ENCODE results near the gene FBXW5. TPM values are rescaled to one million over a fixed set of nuclear protein-coding genes. Genes with fewer than 3 reads are reported as not detected.

FBXW5 gene
- polyA plus RNA-seq, 3 donors: 85.3 to 117 (median 92.7) TPM

GRCh38 chr9:136900556-136900955, 44.0 kb downstream of the FBXW5 start:
- no peak for DNase-seq
- Histone ChIP-seq H3K4me2 (replicated peaks; ENCODE audit: extremely low read depth, low read length, poor library complexity, severe bottlenecking) (no peak overlapping the region), H3K9me3 (replicated peaks in 1 of 2; ENCODE audit: control insufficient read depth in 1 of 2, insufficient read depth in 1 of 2, low read length in 2 of 2) (no peaks in the 10 kb centered on the region), H3K9ac (ENCODE audit: insufficient read depth, low read length, poor library complexity, severe bottlenecking) (no peak overlapping the region), H3K36me3 (replicated peaks in 1 of 2; ENCODE audit: control insufficient read depth in 1 of 2, insufficient read depth in 2 of 2, low read length in 2 of 2) (peaks cover 32 to 68% of the 10 kb centered on the region in 2 donors), H3K27me3 (ENCODE audit: control insufficient read depth in 2 of 2, insufficient read depth in 2 of 2, low read length in 2 of 2) (no peaks in the 10 kb centered on the region), H3K4me3 (replicated peaks in 1 of 3; ENCODE audit: low read depth in 2 of 3, low read length in 3 of 3) (no peak overlapping the region), H3K27ac (ENCODE audit: low read depth in 1 of 2, low read length in 2 of 2) (no peak overlapping the region), H3K4me1 (ENCODE audit: control insufficient read depth in 1 of 2, insufficient read depth in 2 of 2, low read length in 2 of 2) (no peaks in the 10 kb centered on the region), H4K20me1 (ENCODE audit: insufficient read depth, low read length) (peaks cover 7% of the 10 kb centered on the region), H2AFZ (ENCODE audit: insufficient read depth, low read depth, low read length, poor library complexity, severe bottlenecking) (no peak overlapping the region), H3K79me2 (ENCODE audit: insufficient read depth, low read length) (peaks cover 13% of the 10 kb centered on the region)
- H3K27me3 Mint-ChIP-seq (ENCODE audit: low read depth in 3 of 3): no peaks in the 10 kb centered on the region
- no peak overlapping the region for H3K4me3 Mint-ChIP-seq
- 98% methylated on average over 8 of the region's 10 CpGs for WGBS (ENCODE audit: insufficient coverage)
- H3K36me3 Mint-ChIP-seq: peaks cover 33 to 63% of the 10 kb centered on the region in 2 donors
- peaks cover 2% of the 10 kb centered on the region for H3K4me1 Mint-ChIP-seq
- TF ChIP-seq, protein P1, sequence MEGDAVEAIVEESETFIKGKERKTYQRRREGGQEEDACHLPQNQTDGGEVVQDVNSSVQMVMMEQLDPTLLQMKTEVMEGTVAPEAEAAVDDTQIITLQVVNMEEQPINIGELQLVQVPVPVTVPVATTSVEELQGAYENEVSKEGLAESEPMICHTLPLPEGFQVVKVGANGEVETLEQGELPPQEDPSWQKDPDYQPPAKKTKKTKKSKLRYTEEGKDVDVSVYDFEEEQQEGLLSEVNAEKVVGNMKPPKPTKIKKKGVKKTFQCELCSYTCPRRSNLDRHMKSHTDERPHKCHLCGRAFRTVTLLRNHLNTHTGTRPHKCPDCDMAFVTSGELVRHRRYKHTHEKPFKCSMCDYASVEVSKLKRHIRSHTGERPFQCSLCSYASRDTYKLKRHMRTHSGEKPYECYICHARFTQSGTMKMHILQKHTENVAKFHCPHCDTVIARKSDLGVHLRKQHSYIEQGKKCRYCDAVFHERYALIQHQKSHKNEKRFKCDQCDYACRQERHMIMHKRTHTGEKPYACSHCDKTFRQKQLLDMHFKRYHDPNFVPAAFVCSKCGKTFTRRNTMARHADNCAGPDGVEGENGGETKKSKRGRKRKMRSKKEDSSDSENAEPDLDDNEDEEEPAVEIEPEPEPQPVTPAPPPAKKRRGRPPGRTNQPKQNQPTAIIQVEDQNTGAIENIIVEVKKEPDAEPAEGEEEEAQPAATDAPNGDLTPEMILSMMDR (IDR thresholded peaks at IDR 0.05): no peak
- H3K9me3 Mint-ChIP-seq: no peaks in the 10 kb centered on the region
- intact Hi-C loops (cut with micrococcal nuclease): no loop called here
- H3K27ac Mint-ChIP-seq: no peak overlapping the region

DNA sequence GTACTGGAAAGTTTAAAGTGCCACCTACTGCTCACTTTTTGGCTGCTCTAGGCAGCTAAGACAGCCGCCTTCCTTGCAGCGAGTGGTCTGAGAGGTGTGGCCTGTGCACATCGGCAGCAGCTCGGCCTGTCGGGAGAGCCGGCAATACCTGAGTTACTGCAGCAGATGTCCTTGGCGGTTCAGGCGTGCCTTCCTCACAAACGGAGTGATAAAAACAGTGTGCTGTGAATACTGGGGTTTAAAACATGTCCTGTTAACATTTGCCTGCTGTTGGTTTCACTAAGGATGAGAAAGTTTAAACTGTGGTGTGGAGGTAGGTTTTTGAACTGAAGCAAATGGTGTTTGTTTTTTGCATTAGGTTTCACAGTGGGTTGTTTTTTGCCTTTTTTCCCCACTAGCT, 45.3 kb downstream of the FBXW5 start:
- no peak overlapping the region for H3K27ac Mint-ChIP-seq
- Histone ChIP-seq H3K27ac (ENCODE audit: low read depth in 1 of 2, low read length in 2 of 2) (no peak overlapping the region), H3K79me2 (ENCODE audit: insufficient read depth, low read length) (peaks cover 27% of the 10 kb centered on the region), H2AFZ (ENCODE audit: insufficient read depth, low read depth, low read length, poor library complexity, severe bottlenecking) (no peak overlapping the region), H3K4me2 (replicated peaks; ENCODE audit: extremely low read depth, low read length, poor library complexity, severe bottlenecking) (no peak overlapping the region), H3K9me3 (replicated peaks in 1 of 2; ENCODE audit: control insufficient read depth in 1 of 2, insufficient read depth in 1 of 2, low read length in 2 of 2) (no peaks in the 10 kb centered on the region), H3K4me3 (replicated peaks in 1 of 3; ENCODE audit: low read depth in 2 of 3, low read length in 3 of 3) (no peak overlapping the region), H3K27me3 (ENCODE audit: control insufficient read depth in 2 of 2, insufficient read depth in 2 of 2, low read length in 2 of 2) (no peaks in the 10 kb centered on the region), H3K4me1 (ENCODE audit: control insufficient read depth in 1 of 2, insufficient read depth in 2 of 2, low read length in 2 of 2) (no peaks in the 10 kb centered on the region), H4K20me1 (ENCODE audit: insufficient read depth, low read length) (peaks cover 18% of the 10 kb centered on the region), H3K9ac (ENCODE audit: insufficient read depth, low read length, poor library complexity, severe bottlenecking) (no peak overlapping the region), H3K36me3 (replicated peaks in 1 of 2; ENCODE audit: control insufficient read depth in 1 of 2, insufficient read depth in 2 of 2, low read length in 2 of 2) (peaks cover 30 to 70% of the 10 kb centered on the region in 2 donors)
- peaks cover 2% of the 10 kb centered on the region for H3K4me1 Mint-ChIP-seq
- intact Hi-C loops (cut with micrococcal nuclease): no loop called here
- TF ChIP-seq, protein P1 (IDR thresholded peaks at IDR 0.05): no peak
- DNase-seq: no peak
- no peaks in the 10 kb centered on the region for H3K27me3 Mint-ChIP-seq (ENCODE audit: low read depth in 3 of 3)
- peaks cover 36 to 63% of the 10 kb centered on the region in 2 donors for H3K36me3 Mint-ChIP-seq
- WGBS (ENCODE audit: insufficient coverage): 95% methylated on average over 9 of the region's 9 CpGs
- H3K4me3 Mint-ChIP-seq: no peak overlapping the region
- no peaks in the 10 kb centered on the region for H3K9me3 Mint-ChIP-seq
